NT2/D1 (cell line): Measurements from ENCODE around the gene DGCR6L.

Experiments
- SUZ12 ChIP-seq: IDR thresholded peaks from 2 replicates; pipeline ENCODE4 v1.6.1; 2011; ENCODE audit not compliant: insufficient read length, insufficient read depth; ENCODE audit errors: extremely low read depth
- YY1 ChIP-seq: IDR thresholded peaks from 2 replicates; pipeline ENCODE4 v1.6.1; 2011; ENCODE audit not compliant: insufficient read length, insufficient read depth
- ZNF274 ChIP-seq: IDR thresholded peaks from 2 replicates; pipeline ENCODE4 v1.6.1; 2011; ENCODE audit warnings: mild to moderate bottlenecking, low read depth, low read length

DNA sequence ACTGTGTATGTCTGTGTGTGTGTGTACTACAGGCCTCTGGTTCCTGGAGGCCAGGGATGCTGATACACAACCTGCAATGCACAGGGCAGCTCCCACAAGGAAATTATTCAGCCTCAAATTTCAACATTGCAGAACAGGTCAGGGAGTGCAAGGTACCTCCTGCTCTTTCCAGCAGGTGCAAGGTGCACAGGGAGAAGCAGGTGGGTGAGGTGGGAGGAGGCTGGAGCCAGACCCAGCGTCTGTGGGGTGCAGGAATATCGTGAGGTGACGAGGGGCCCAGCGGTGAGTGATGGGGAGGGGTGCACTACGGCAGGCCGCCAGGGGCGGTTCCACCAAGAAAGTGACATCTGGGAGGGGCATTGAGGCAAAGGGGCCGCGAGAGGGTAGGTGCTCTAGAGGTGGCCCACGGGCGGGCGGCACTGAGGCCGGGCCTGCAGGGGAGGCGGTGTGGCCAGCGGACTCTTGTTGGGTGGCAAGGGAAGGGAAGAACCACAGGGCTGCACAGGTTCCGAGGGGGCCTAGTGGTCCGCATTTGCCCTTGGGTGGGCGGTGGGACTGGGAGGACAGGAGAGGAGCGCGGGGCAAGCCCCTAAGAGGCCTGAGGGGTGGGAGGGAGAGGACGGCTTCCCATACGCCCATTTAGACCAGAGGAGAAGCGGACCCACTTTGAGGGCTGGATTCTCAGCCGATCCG lies 21.6 kb downstream of the DGCR6L start:
- TF ChIP-seq YY1 (no peak), SUZ12 (no peak), ZNF274 (no peak)
